H1 (cell line): Measurements from ENCODE around the gene LRP11. TPM values are rescaled to one million over a fixed set of nuclear protein-coding genes. Genes with fewer than 3 reads are reported as not detected.

Source experiments
- CTCF ChIA-PET: fragments of 300-600 bp; sonication (Branson Sonifier 250); formaldehyde crosslinking; loops from one replicate; lab custom pipeline; 2021; ENCODE audit not compliant: partially characterized antibody; lab: Charles Lee
- POLR2A ChIA-PET: fragments of 300-600 bp; sonication (Branson Sonifier 250); formaldehyde crosslinking; loops from one replicate; lab custom pipeline; 2021; ENCODE audit warnings: inconsistent platforms; ENCODE audit not compliant: partially characterized antibody; lab: Charles Lee
- DNase-seq, 2 experiments: peaks; one replicate each; pipeline versions ENCODE4 v3.0.0 to v3.0.0-alpha.2; 2010 to 2022; ENCODE audit warnings: low spot score in 2 of 2, low read depth in 1 of 2, mixed read lengths in 1 of 2
- FAIRE-seq: peaks from 2 replicates; lab custom pipeline; 2011; peaks lifted over from hg19 to GRCh38; lab: Jason Lieb, UNC
- H2AFZ ChIP-seq: 2 replicates; pipeline ENCODE4 v1.8.1; 2012; ENCODE audit warnings: low read length, inconsistent platforms
- H2AK5ac ChIP-seq: 2 replicates; pipeline ENCODE4 v1.6.1; 2013; ENCODE audit warnings: low read depth, low read length
- H2BK120ac ChIP-seq: replicated peaks from 2 replicates; pipeline ENCODE3; 2013; ENCODE audit warnings: low read depth, low read length, inconsistent platforms
- H2BK12ac ChIP-seq: 2 replicates; pipeline ENCODE4 v1.6.1; 2013; ENCODE audit warnings: low read depth, low read length
- H2BK15ac ChIP-seq: 2 replicates; pipeline ENCODE4 v1.6.1; 2013; ENCODE audit warnings: low read length
- H2BK20ac ChIP-seq: 2 replicates; pipeline ENCODE4 v1.6.1; 2013; ENCODE audit warnings: low read length
- H2BK5ac ChIP-seq: 2 replicates; pipeline ENCODE4 v1.6.1; 2013; ENCODE audit warnings: low read depth, low read length
- H3K14ac ChIP-seq: 2 replicates; pipeline ENCODE4 v1.6.1; 2013; ENCODE audit warnings: inconsistent platforms; ENCODE audit not compliant: insufficient read length
- H3K18ac ChIP-seq: 2 replicates; pipeline ENCODE4 v1.6.1; 2013; ENCODE audit warnings: low read length; ENCODE audit errors: extremely low read depth
- H3K23ac ChIP-seq: 2 replicates; pipeline ENCODE4 v1.6.1; 2013; ENCODE audit warnings: inconsistent platforms; ENCODE audit not compliant: insufficient read length
- H3K23me2 ChIP-seq: 2 replicates; pipeline ENCODE4 v1.6.1; 2013; ENCODE audit warnings: low read depth, low read length
- H3K27ac ChIP-seq: 2 replicates; pipeline ENCODE4 v1.6.1; 2011; ENCODE audit warnings: low read depth, low read length, inconsistent platforms
- H3K27me3 ChIP-seq, 4 experiments: replicated peaks in 1 of 4; 1 replicate in 1 of 4; 2 replicates in 3 of 4; pipeline versions ENCODE4 v1.6.1 to v1.8.1; 2011 to 2013; ENCODE audit warnings: low read length in 3 of 4, mild to moderate bottlenecking in 3 of 4, inconsistent platforms in 2 of 4, mixed read lengths in 2 of 4, moderate library complexity in 1 of 4; ENCODE audit not compliant: control insufficient read depth in 3 of 4, insufficient read depth in 3 of 4; ENCODE audit errors: extremely low read depth in 1 of 4
- H3K36me3 ChIP-seq, 4 experiments: 2 replicates each; pipeline versions ENCODE4 v1.6.1 to v1.8.1; 2011 to 2013; ENCODE audit warnings: mild to moderate bottlenecking in 4 of 4, low read length in 3 of 4, moderate library complexity in 2 of 4, control low read depth in 1 of 4, inconsistent platforms in 1 of 4; ENCODE audit not compliant: insufficient read depth in 4 of 4, control insufficient read depth in 2 of 4
- H3K4ac ChIP-seq: replicated peaks from 2 replicates; pipeline ENCODE3; 2013; ENCODE audit warnings: low read length, low read depth, mixed read lengths, inconsistent platforms; ENCODE audit not compliant: insufficient read length
- H3K4me1 ChIP-seq, 4 experiments: replicated peaks in 1 of 4; 1 replicate in 1 of 4; 2 replicates in 3 of 4; pipeline versions ENCODE4 v1.6.1 to v1.8.1; 2011 to 2013; ENCODE audit warnings: low read length in 3 of 4, inconsistent platforms in 2 of 4, mixed read lengths in 1 of 4; ENCODE audit not compliant: insufficient read depth in 4 of 4, control insufficient read depth in 3 of 4
- H3K4me2 ChIP-seq, 2 experiments: 2 replicates each; pipeline versions ENCODE4 v1.6.1 to v1.8.1; 2011 to 2013; ENCODE audit warnings: low read depth in 2 of 2, low read length in 2 of 2, control low read depth in 1 of 2, inconsistent platforms in 1 of 2, mild to moderate bottlenecking in 1 of 2; ENCODE audit not compliant: insufficient read depth in 1 of 2
- H3K4me3 ChIP-seq, 4 experiments: fragments of 200-600, 300-600 bp in 1 of 4; sonication (generic), shearing (Covaris generic), sonication (Bioruptor Twin) in 1 of 4; 2 replicates each; pipeline versions ENCODE4 v1.5.1 to v1.8.1; 2011 to 2016; ENCODE audit warnings: low read length in 4 of 4, low read depth in 3 of 4, control low read depth in 2 of 4, inconsistent platforms in 2 of 4, mild to moderate bottlenecking in 2 of 4, mixed read lengths in 1 of 4, moderate library complexity in 1 of 4; ENCODE audit not compliant: insufficient read depth in 2 of 4; ENCODE audit errors: extremely low read depth in 1 of 4
- H3K56ac ChIP-seq: replicated peaks from 2 replicates; pipeline ENCODE3; 2013; ENCODE audit warnings: low read depth, mild to moderate bottlenecking, mixed read lengths, low read length, inconsistent platforms; ENCODE audit not compliant: insufficient read length
- H3K79me1 ChIP-seq: 2 replicates; pipeline ENCODE4 v1.6.1; 2013; ENCODE audit warnings: low read depth, low read length, control low read depth
- H3K79me2 ChIP-seq, 2 experiments: 2 replicates each; pipeline versions ENCODE4 v1.6.1 to v1.8.1; 2012 to 2013; ENCODE audit warnings: low read length in 2 of 2, mild to moderate bottlenecking in 2 of 2, inconsistent platforms in 1 of 2; ENCODE audit not compliant: insufficient read depth in 2 of 2, control insufficient read depth in 1 of 2
- H3K9ac ChIP-seq, 4 experiments: replicated peaks in 1 of 4; 1 replicate in 1 of 4; 2 replicates in 3 of 4; pipeline versions ENCODE4 v1.6.1 to v1.8.1; 2011 to 2013; ENCODE audit warnings: low read depth in 3 of 4, low read length in 3 of 4, control low read depth in 2 of 4, mild to moderate bottlenecking in 2 of 4, moderate library complexity in 2 of 4, inconsistent platforms in 1 of 4; ENCODE audit errors: extremely low read depth in 1 of 4
- H3K9me3 ChIP-seq, 2 experiments: 2 replicates each; pipeline versions ENCODE4 v1.6.1 to v1.8.1; 2012 to 2013; ENCODE audit warnings: mild to moderate bottlenecking in 2 of 2, moderate library complexity in 2 of 2, control low read depth in 1 of 2, inconsistent platforms in 1 of 2, low read depth in 1 of 2, low read length in 1 of 2, mixed read lengths in 1 of 2; ENCODE audit not compliant: insufficient read depth in 2 of 2
- H4K20me1 ChIP-seq, 2 experiments: replicated peaks in 1 of 2; 2 replicates each; pipeline versions ENCODE3 to v1.8.1; 2011 to 2013; ENCODE audit warnings: inconsistent platforms in 2 of 2, low read length in 2 of 2, mild to moderate bottlenecking in 1 of 2; ENCODE audit not compliant: insufficient read depth in 2 of 2, control insufficient read depth in 1 of 2
- H4K5ac ChIP-seq: 2 replicates; pipeline ENCODE4 v1.6.1; 2013; ENCODE audit warnings: low read length, low read depth, mixed read lengths, inconsistent platforms; ENCODE audit not compliant: insufficient read length
- H4K8ac ChIP-seq: 2 replicates; pipeline ENCODE4 v1.8.0; 2013; ENCODE audit warnings: mild to moderate bottlenecking, moderate library complexity, low read length, inconsistent platforms; ENCODE audit not compliant: insufficient read depth; ENCODE audit errors: extremely low read depth
- H4K91ac ChIP-seq: replicated peaks from 2 replicates; pipeline ENCODE3; 2013; ENCODE audit warnings: low read length, mixed read lengths, inconsistent platforms; ENCODE audit not compliant: insufficient read length
- BCL11A ChIP-seq, 2 experiments: IDR thresholded peaks; one replicate each; pipeline ENCODE4 v1.6.1; 2011; ENCODE audit warnings: low read depth in 2 of 2, low read length in 2 of 2, mild to moderate bottlenecking in 2 of 2
- CEBPB ChIP-seq: IDR thresholded peaks from 2 replicates; pipeline ENCODE4 v1.6.1; 2012; ENCODE audit warnings: low read depth, low read length
- CREB1 ChIP-seq: IDR thresholded peaks from 2 replicates; pipeline ENCODE4 v1.6.1; 2012; ENCODE audit warnings: inconsistent platforms
- CTBP2 ChIP-seq: IDR thresholded peaks from 2 replicates; pipeline ENCODE4 v1.7.0; 2011; ENCODE audit warnings: borderline replicate concordance, mild to moderate bottlenecking, moderate library complexity, mixed read lengths, low read length; ENCODE audit not compliant: insufficient read depth, insufficient read length
- POLR2AphosphoS5 ChIP-seq: IDR thresholded peaks from 2 replicates; pipeline ENCODE4 v1.6.1; 2011; ENCODE audit warnings: low read depth, low read length
- POU5F1 ChIP-seq: IDR thresholded peaks from 2 replicates; pipeline ENCODE4 v1.6.1; 2011; ENCODE audit warnings: low read depth, mild to moderate bottlenecking, low read length, moderate library complexity
- RBBP5 ChIP-seq: IDR thresholded peaks from 2 replicates; pipeline ENCODE4 v1.7.1; 2012; ENCODE audit warnings: low read depth, mild to moderate bottlenecking, inconsistent platforms, low read length, moderate library complexity, borderline replicate concordance
- RFX5 ChIP-seq: IDR thresholded peaks from 2 replicates; pipeline ENCODE4 v1.6.1; 2011; ENCODE audit warnings: low read depth, low read length, improper control_type of control experiment, borderline replicate concordance
- RXRA ChIP-seq: IDR thresholded peaks from 2 replicates; pipeline ENCODE4 v1.6.1; 2011; ENCODE audit warnings: low read depth, mild to moderate bottlenecking, low read length, moderate library complexity; ENCODE audit not compliant: insufficient read depth
- SIN3A ChIP-seq, 2 experiments: IDR thresholded peaks in 1 of 2; conservative IDR thresholded peaks in 1 of 2; 2 replicates each; pipeline ENCODE4 v1.6.1; 2011 to 2012; ENCODE audit warnings: low read length in 2 of 2, improper control_type of control experiment in 1 of 2, low read depth in 1 of 2, mild to moderate bottlenecking in 1 of 2
- SP1 ChIP-seq: IDR thresholded peaks from 2 replicates; pipeline ENCODE4 v1.6.1; 2011; ENCODE audit warnings: low read depth, low read length
- SUZ12 ChIP-seq: fragments of 200-600 bp; sonication (generic); IDR thresholded peaks from 2 replicates; pipeline ENCODE4 v1.6.1; 2012; ENCODE audit warnings: mild to moderate bottlenecking, inconsistent platforms, low read length, moderate library complexity, mixed read lengths
- TCF12 ChIP-seq: IDR thresholded peaks from 2 replicates; pipeline ENCODE4 v1.6.1; 2011; ENCODE audit warnings: low read depth, mild to moderate bottlenecking, low read length
- USF2 ChIP-seq: IDR thresholded peaks from 2 replicates; pipeline ENCODE4 v1.6.1; 2011; ENCODE audit warnings: low read length, improper control_type of control experiment
- WGBS, 2 experiments: shearing (Covaris generic) in 1 of 2; methylation state at CpG; one replicate each; pipeline versions ENCODE4 v1.1.6 to v1.1.7; 2013 to 2015; ENCODE audit warnings: low lambda C conversion rate in 2 of 2, mixed read lengths in 2 of 2, inconsistent platforms in 1 of 2, low coverage in 1 of 2, missing lambda C conversion rate in 1 of 2; ENCODE audit not compliant: insufficient replicate concordance in 2 of 2, insufficient coverage in 1 of 2, insufficient read length in 1 of 2; ENCODE audit errors: extremely low coverage in 1 of 2, missing lambda C conversion rate in 1 of 2; 5-methylcytosine and 5-hydroxymethylcytosine counted together
- polyA plus RNA-seq, 7 experiments: library from polyadenylated mRNA; depleted of rRNA in 3 of 7; stranded (reverse) in 5 of 7; unstranded in 2 of 7; fragments of >200 nt in 5 of 7; fragments of 200-250 nt in 2 of 7; gene quantifications; 1 replicate in 5 of 7; 2 replicates in 1 of 7; 4 replicates in 1 of 7; pipeline versions ENCODE4 v1.2.1 to v1.2.3, GENCODE V29; 2011 to 2013; ENCODE audit warnings: missing spikeins in 2 of 7, mixed read lengths in 2 of 7
- total RNA-seq: library from RNA; stranded (reverse); fragmentation: NEBNext Ultra II Directional; extraction: Animal tissue kit (Norgen Biotek cat#: 25700); gene quantifications from 2 replicates; pipeline ENCODE4 v1.2.1, GENCODE V29; 2021

The LRP11 gene
- total and polyA plus RNA-seq, 2 of the 8 experiments (the other 6 are each of a cell fraction or from before 2014, with no cell fraction given), result 11.0 to 20.0 TPM

GRCh38 chr6:149888093-149888492 lies 23.9 kb upstream of the LRP11 start:
- Histone ChIP-seq H4K20me1 (no peaks in the 10 kb centered on the region), H2BK12ac (no peak overlapping the region), H3K14ac (no peak overlapping the region), H2AK5ac (no peak overlapping the region), H3K27me3 (no peaks in the 10 kb centered on the region; a peak in 1 of 7 replicates), H3K4me3 (no peak overlapping the region), H3K4me1 (no peaks in the 10 kb centered on the region; a peak in 1 of 7 replicates), H3K9ac (no peak overlapping the region), H3K79me1 (no peaks in the 10 kb centered on the region), H3K27ac (no peak overlapping the region), H3K4me2 (no peak overlapping the region), H2BK15ac (no peak overlapping the region), H4K8ac (no peak overlapping the region; the same call in 1 of the 2 replicates), H3K79me2 (no peaks in the 10 kb centered on the region), H3K56ac (no peak overlapping the region), H3K4ac (no peak overlapping the region), H4K5ac (no peak overlapping the region), H2BK5ac (no peak overlapping the region), H2BK20ac (no peak overlapping the region), H2AFZ (no peak overlapping the region), H2BK120ac (no peak overlapping the region), H4K91ac (no peak overlapping the region), H3K9me3 (no peaks in the 10 kb centered on the region), H3K23ac (no peak overlapping the region), H3K36me3 (no peaks in the 10 kb centered on the region), H3K18ac (no peak overlapping the region), H3K23me2 (no peaks in the 10 kb centered on the region; the same call in 1 of the 2 replicates)
- DNase-seq, result no peak
- 93% methylated on average over 9 of the region's 9 CpGs; no CpG with 5 or more reads in 1 of the 2 experiments for WGBS, 2 experiments
- FAIRE-seq, result no peak
- POLR2A ChIA-PET, result interaction anchor here (0.5 kb wide), 1 partner anchor 432 kb away, joined by 3 read pairs; no protein-coding TSS in a partner anchor
- CTCF ChIA-PET, result interaction anchor here (0.9 to 1.6 kb wide), 4 partner anchors 12 to 37 kb away, joined by 3 to 5 read pairs (median 4); no protein-coding TSS in a partner anchor
- TF ChIP-seq POU5F1, result no peak
- TF ChIP-seq RFX5, result no peak
- TF ChIP-seq CREB1, result no peak
- no peak for TF ChIP-seq SP1
- no peak for TF ChIP-seq CTBP2
- TF ChIP-seq SIN3A (conservative IDR thresholded peaks at IDR 0.05 in 1 of 2, IDR thresholded peaks at IDR 0.05 in 1 of 2; ENCODE audit: low read depth in 1 of 2, low read length in 2 of 2), result no peak
- TF ChIP-seq BCL11A (IDR thresholded peaks at IDR 0.05; ENCODE audit: low read depth in 2 of 2, low read length in 2 of 2), result no peak
- no peak for TF ChIP-seq SUZ12
- no peak for TF ChIP-seq CEBPB
- TF ChIP-seq USF2, result no peak
- TF ChIP-seq RBBP5, result no peak
- TF ChIP-seq TCF12, result no peak
- TF ChIP-seq POLR2AphosphoS5, result no peak
- TF ChIP-seq RXRA, result no peak
